Neural progenitor cell (in vitro differentiated cells): ENCODE results near the gene TGM2. TPM values are rescaled to one million over a fixed set of nuclear protein-coding genes. Genes with fewer than 3 reads are reported as not detected.

Experiments
- DNase-seq: peaks from one replicate; pipeline ENCODE4 v3.0.0-alpha.2; 2016; ENCODE audit warnings: low spot score
- H2AFZ ChIP-seq: fragments of 200-600 bp; sonication (generic); replicated peaks from 2 replicates; pipeline ENCODE4 v1.6.1; 2016; ENCODE audit warnings: antibody characterized with exemption
- H3F3A ChIP-seq: fragments of 200-600 bp; sonication (generic); 2 replicates; pipeline ENCODE4 v1.6.1; 2016; ENCODE audit warnings: antibody characterized with exemption, low read depth
- H3K27ac ChIP-seq: fragments of 200-600 bp; sonication (generic); 2 replicates; pipeline ENCODE4 v1.5.1; 2016; ENCODE audit warnings: mild to moderate bottlenecking
- H3K27me3 ChIP-seq: fragments of 200-600 bp; sonication (generic); 2 replicates; pipeline ENCODE4 v1.6.1; 2016; ENCODE audit warnings: mild to moderate bottlenecking, moderate library complexity
- H3K36me3 ChIP-seq: fragments of 200-600 bp; sonication (generic); 2 replicates; pipeline ENCODE4 v1.5.1; 2016
- H3K4me1 ChIP-seq: fragments of 200-600 bp; sonication (generic); 2 replicates; pipeline ENCODE4 v1.6.1; 2016; ENCODE audit warnings: mixed run types
- H3K4me2 ChIP-seq: fragments of 200-600 bp; sonication (generic); 2 replicates; pipeline ENCODE4 v1.6.1; 2016
- H3K4me3 ChIP-seq: fragments of 200-600 bp; sonication (generic); 2 replicates; pipeline ENCODE4 v1.5.1; 2016
- H3K79me2 ChIP-seq: fragments of 200-600 bp; sonication (generic); 2 replicates; pipeline ENCODE4 v1.6.1; 2016; ENCODE audit warnings: low read depth
- H3K9ac ChIP-seq: fragments of 200-600 bp; sonication (generic); 2 replicates; pipeline ENCODE4 v1.6.1; 2016
- H3K9me3 ChIP-seq: fragments of 200-600 bp; sonication (generic); 2 replicates; pipeline ENCODE4 v1.5.1; 2016; ENCODE audit warnings: low read depth
- H4K20me1 ChIP-seq: fragments of 200-600 bp; sonication (generic); 2 replicates; pipeline ENCODE4 v1.6.1; 2016; ENCODE audit warnings: low read depth
- H3K27ac Mint-ChIP-seq: 3 replicates; pipeline ENCODE4 v1.8.0; 2021; ENCODE audit warnings: mixed read lengths
- H3K27me3 Mint-ChIP-seq: 2 replicates; pipeline ENCODE4 v1.8.0; 2022; ENCODE audit warnings: low read depth, mild to moderate bottlenecking, inconsistent platforms, moderate library complexity, mixed read lengths; ENCODE audit not compliant: insufficient read depth
- H3K36me3 Mint-ChIP-seq: 3 replicates; pipeline ENCODE4 v1.8.0; 2021; ENCODE audit warnings: mixed read lengths
- H3K4me1 Mint-ChIP-seq: 3 replicates; pipeline ENCODE4 v1.8.0; 2021; ENCODE audit warnings: mixed read lengths
- H3K4me3 Mint-ChIP-seq: 3 replicates; pipeline ENCODE4 v1.8.0; 2021; ENCODE audit warnings: mild to moderate bottlenecking, moderate library complexity, mixed read lengths
- H3K9me3 Mint-ChIP-seq: 3 replicates; pipeline ENCODE4 v1.8.0; 2020; ENCODE audit warnings: mixed read lengths
- EZH2 ChIP-seq: fragments of 200-600 bp; sonication (generic); IDR thresholded peaks from 2 replicates; pipeline ENCODE4 v1.6.1; 2017; ENCODE audit warnings: antibody characterized with exemption, mild to moderate bottlenecking, moderate library complexity
- EZH2phosphoT487 ChIP-seq: fragments of 200-600 bp; sonication (generic); IDR thresholded peaks from 2 replicates; pipeline ENCODE4 v1.6.1; 2017; ENCODE audit warnings: antibody characterized with exemption
- total RNA-seq: library from RNA; depleted of rRNA; stranded (reverse); fragments of >200 nt; gene quantifications from 2 replicates; pipeline ENCODE4 v1.2.3, GENCODE V29; 2015; ENCODE audit warnings: low replicate concordance
- TF ChIP-seq, protein P1 (sequence below): fragments of 200-600 bp; sonication (generic); IDR thresholded peaks from 2 replicates; pipeline ENCODE4 v1.5.1; 2017; ENCODE audit warnings: antibody characterized with exemption, mild to moderate bottlenecking

Gene TGM2
- total RNA-seq, 1 donor from 2014 or later: 0.22 TPM

GRCh38 chr20:38203337-38203980 is 38.4 kb upstream of the TGM2 start:
- Histone ChIP-seq H3F3A (peaks cover 8% of the 10 kb centered on the region), H3K4me3 (no peak overlapping the region), H2AFZ (no peak overlapping the region), H4K20me1 (no peaks in the 10 kb centered on the region), H3K4me1 (no peaks in the 10 kb centered on the region), H3K79me2 (no peaks in the 10 kb centered on the region), H3K4me2 (no peak overlapping the region), H3K27me3 (no peaks in the 10 kb centered on the region), H3K36me3 (no peaks in the 10 kb centered on the region), H3K9me3 (no peaks in the 10 kb centered on the region), H3K27ac (no peak overlapping the region), H3K9ac (no peak overlapping the region)
- no peak for TF ChIP-seq EZH2phosphoT487
- TF ChIP-seq EZH2: no peak
- TF ChIP-seq, protein P1, sequence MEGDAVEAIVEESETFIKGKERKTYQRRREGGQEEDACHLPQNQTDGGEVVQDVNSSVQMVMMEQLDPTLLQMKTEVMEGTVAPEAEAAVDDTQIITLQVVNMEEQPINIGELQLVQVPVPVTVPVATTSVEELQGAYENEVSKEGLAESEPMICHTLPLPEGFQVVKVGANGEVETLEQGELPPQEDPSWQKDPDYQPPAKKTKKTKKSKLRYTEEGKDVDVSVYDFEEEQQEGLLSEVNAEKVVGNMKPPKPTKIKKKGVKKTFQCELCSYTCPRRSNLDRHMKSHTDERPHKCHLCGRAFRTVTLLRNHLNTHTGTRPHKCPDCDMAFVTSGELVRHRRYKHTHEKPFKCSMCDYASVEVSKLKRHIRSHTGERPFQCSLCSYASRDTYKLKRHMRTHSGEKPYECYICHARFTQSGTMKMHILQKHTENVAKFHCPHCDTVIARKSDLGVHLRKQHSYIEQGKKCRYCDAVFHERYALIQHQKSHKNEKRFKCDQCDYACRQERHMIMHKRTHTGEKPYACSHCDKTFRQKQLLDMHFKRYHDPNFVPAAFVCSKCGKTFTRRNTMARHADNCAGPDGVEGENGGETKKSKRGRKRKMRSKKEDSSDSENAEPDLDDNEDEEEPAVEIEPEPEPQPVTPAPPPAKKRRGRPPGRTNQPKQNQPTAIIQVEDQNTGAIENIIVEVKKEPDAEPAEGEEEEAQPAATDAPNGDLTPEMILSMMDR: no peak
- H3K4me1 Mint-ChIP-seq: peaks cover 3% of the 10 kb centered on the region
- H3K27ac Mint-ChIP-seq: no peak overlapping the region
- no peaks in the 10 kb centered on the region for H3K36me3 Mint-ChIP-seq
- no peaks in the 10 kb centered on the region for H3K9me3 Mint-ChIP-seq
- peaks cover 7% of the 10 kb centered on the region for H3K27me3 Mint-ChIP-seq
- DNase-seq: no peak
- no peak overlapping the region for H3K4me3 Mint-ChIP-seq

GRCh38 chr20:38202982-38203293 is 37.9 kb upstream of the TGM2 start:
- peaks cover 9% of the 10 kb centered on the region for H3K4me1 Mint-ChIP-seq
- H3K79me2 ChIP-seq: no peaks in the 10 kb centered on the region
- no peaks in the 10 kb centered on the region for H3K36me3 ChIP-seq
- no peak for DNase-seq
- H3F3A ChIP-seq: peaks cover 12% of the 10 kb centered on the region
- H3K4me2 ChIP-seq: no peak overlapping the region
- no peak overlapping the region for H3K4me3 Mint-ChIP-seq
- peaks cover 3% of the 10 kb centered on the region for H3K27me3 Mint-ChIP-seq
- H3K36me3 Mint-ChIP-seq: no peaks in the 10 kb centered on the region
- peaks cover 4% of the 10 kb centered on the region for H3K4me1 ChIP-seq
- no peaks in the 10 kb centered on the region for H4K20me1 ChIP-seq
- no peak for TF ChIP-seq EZH2
- TF ChIP-seq, protein P1: no peak
- TF ChIP-seq EZH2phosphoT487: no peak
- H3K27ac Mint-ChIP-seq: no peak overlapping the region
- no peak overlapping the region for H2AFZ ChIP-seq
- no peaks in the 10 kb centered on the region for H3K27me3 ChIP-seq
- H3K9ac ChIP-seq: no peak overlapping the region
- no peaks in the 10 kb centered on the region for H3K9me3 ChIP-seq
- no peak overlapping the region for H3K4me3 ChIP-seq
- H3K9me3 Mint-ChIP-seq: no peaks in the 10 kb centered on the region
- no peak overlapping the region for H3K27ac ChIP-seq

DNA sequence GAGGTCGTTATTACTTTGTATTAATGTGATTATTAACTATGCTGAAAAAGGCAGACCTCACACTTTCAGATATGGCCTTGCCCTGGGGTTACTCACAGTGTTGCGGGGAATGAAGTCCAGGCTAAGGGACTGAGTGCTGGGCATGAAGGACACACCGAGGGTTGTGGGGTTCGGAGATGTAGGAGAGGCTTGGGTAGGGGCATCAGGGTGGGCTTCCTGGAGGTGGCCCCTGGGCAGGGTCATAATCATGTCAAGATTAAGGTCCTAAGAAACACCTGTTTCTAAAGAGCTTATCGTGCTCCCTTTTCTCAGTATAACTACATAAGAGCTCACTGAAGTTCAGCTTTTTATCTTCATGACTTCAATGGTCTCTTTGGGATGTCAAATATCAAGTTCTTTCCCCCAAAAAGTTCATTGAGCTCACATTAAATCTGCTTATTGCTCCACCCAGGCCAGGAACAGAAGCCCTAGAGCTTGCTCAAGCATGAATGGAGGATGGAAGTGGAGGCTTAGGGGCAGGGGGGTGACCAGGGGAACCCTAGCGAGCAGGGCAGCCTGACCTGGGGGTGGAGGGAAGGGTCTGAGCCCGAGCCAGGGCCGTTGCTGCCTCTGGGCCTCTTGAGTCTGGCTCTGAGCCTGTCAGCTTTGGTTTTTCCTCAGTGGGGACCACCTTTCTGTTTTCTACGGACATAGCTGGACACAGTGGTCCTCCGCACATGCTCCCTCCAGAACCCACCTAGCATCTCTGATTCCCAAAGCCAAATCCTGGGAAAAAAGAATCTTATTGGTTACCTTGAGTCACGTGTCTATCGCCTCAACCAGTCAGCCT is 37.3 kb upstream of the TGM2 start:
- Mint-ChIP-seq H3K36me3 (no peaks in the 10 kb centered on the region), H3K27me3 (peaks cover 6% of the 10 kb centered on the region), H3K27ac (no peak overlapping the region), H3K4me3 (no peak overlapping the region), H3K4me1 (peaks cover 9% of the 10 kb centered on the region), H3K9me3 (no peaks in the 10 kb centered on the region)
- Histone ChIP-seq H3K9ac (no peak overlapping the region), H3K79me2 (no peaks in the 10 kb centered on the region), H4K20me1 (no peaks in the 10 kb centered on the region), H3K27me3 (no peaks in the 10 kb centered on the region), H3K4me1 (peaks cover 5% of the 10 kb centered on the region), H3K27ac (no peak overlapping the region), H3K4me2 (no peak overlapping the region), H3K4me3 (no peak overlapping the region), H3F3A (peaks cover 12% of the 10 kb centered on the region), H3K36me3 (no peaks in the 10 kb centered on the region), H2AFZ (no peak overlapping the region), H3K9me3 (no peaks in the 10 kb centered on the region)
- TF ChIP-seq EZH2phosphoT487: no peak
- TF ChIP-seq, protein P1: no peak
- TF ChIP-seq EZH2: no peak
- DNase-seq: no peak
